Neuronal stem cell (in vitro differentiated cells): ENCODE data around the gene STX1B.

Experiments
- DNase-seq: peaks from one replicate; pipeline ENCODE4 v3.0.0-alpha.2; 2013; ENCODE audit warnings: low spot score
- H2AFZ ChIP-seq: one replicate; pipeline ENCODE4 v1.6.1; 2013; ENCODE audit warnings: mild to moderate bottlenecking, low read length, inconsistent platforms
- H2AK5ac ChIP-seq: 2 replicates; pipeline ENCODE4 v1.6.1; 2013; ENCODE audit warnings: low read depth, mild to moderate bottlenecking, inconsistent platforms, low read length, moderate library complexity, mixed read lengths
- H2BK120ac ChIP-seq: 2 replicates; pipeline ENCODE4 v1.6.1; 2013; ENCODE audit warnings: low read depth, mild to moderate bottlenecking, inconsistent platforms, low read length, moderate library complexity, mixed read lengths
- H2BK12ac ChIP-seq: one replicate; pipeline ENCODE4 v1.6.1; 2013; ENCODE audit warnings: low read length, inconsistent platforms
- H2BK15ac ChIP-seq: 2 replicates; pipeline ENCODE4 v1.6.1; 2013; ENCODE audit warnings: mild to moderate bottlenecking, low read length, inconsistent platforms, mixed read lengths
- H2BK5ac ChIP-seq: one replicate; pipeline ENCODE4 v1.6.1; 2013; ENCODE audit warnings: inconsistent platforms, mild to moderate bottlenecking, low read length, moderate library complexity
- H3K14ac ChIP-seq: one replicate; pipeline ENCODE4 v1.6.1; 2013; ENCODE audit warnings: low read length, inconsistent platforms
- H3K18ac ChIP-seq: 2 replicates; pipeline ENCODE4 v1.6.1; 2013; ENCODE audit warnings: low read length, inconsistent platforms
- H3K23ac ChIP-seq: 2 replicates; pipeline ENCODE4 v1.6.1; 2013; ENCODE audit warnings: low read depth, mild to moderate bottlenecking, mixed read lengths, low read length, inconsistent platforms; ENCODE audit not compliant: poor library complexity
- H3K27ac ChIP-seq: replicated peaks from 3 replicates; pipeline ENCODE4 v1.5.1; 2013; ENCODE audit warnings: low read length, inconsistent platforms
- H3K27me3 ChIP-seq, 3 experiments: 2 replicates each; pipeline ENCODE4 v1.6.1; 2013; ENCODE audit warnings: low read length in 3 of 3, mild to moderate bottlenecking in 2 of 3, inconsistent platforms in 1 of 3, low read depth in 1 of 3, mixed read lengths in 1 of 3, moderate library complexity in 1 of 3; ENCODE audit not compliant: control insufficient read depth in 3 of 3, insufficient read depth in 3 of 3
- H3K36me3 ChIP-seq, 2 donors: replicated peaks in 1 of 2; 2 replicates each; pipeline ENCODE4 v1.6.1; 2013; ENCODE audit warnings: low read length in 2 of 2; ENCODE audit not compliant: control insufficient read depth in 2 of 2, insufficient read depth in 2 of 2
- H3K4ac ChIP-seq: 2 replicates; pipeline ENCODE4 v1.6.1; 2013; ENCODE audit warnings: inconsistent platforms, mild to moderate bottlenecking, low read length, moderate library complexity
- H3K4me1 ChIP-seq, 2 donors: 1 replicate in 1 of 2; 2 replicates in 1 of 2; pipeline ENCODE4 v1.6.1; 2013; ENCODE audit warnings: low read length in 2 of 2, low read depth in 1 of 2; ENCODE audit not compliant: control insufficient read depth in 2 of 2, insufficient read depth in 1 of 2
- H3K4me2 ChIP-seq: one replicate; pipeline ENCODE4 v1.6.1; 2013; ENCODE audit warnings: mild to moderate bottlenecking, low read length, inconsistent platforms; ENCODE audit not compliant: insufficient read depth, poor library complexity, severe bottlenecking
- H3K4me3 ChIP-seq, 2 donors: 2 replicates each; pipeline ENCODE4 v1.5.1; 2013; ENCODE audit warnings: low read length in 2 of 2, mild to moderate bottlenecking in 2 of 2, inconsistent platforms in 1 of 2, moderate library complexity in 1 of 2
- H3K79me1 ChIP-seq: one replicate; pipeline ENCODE4 v1.6.1; 2013; ENCODE audit warnings: low read depth, mild to moderate bottlenecking, inconsistent platforms, low read length, moderate library complexity
- H3K9ac ChIP-seq: one replicate; pipeline ENCODE4 v1.6.1; 2013; ENCODE audit warnings: mild to moderate bottlenecking, low read depth, low read length, inconsistent platforms; ENCODE audit not compliant: poor library complexity
- H3K9me3 ChIP-seq, 2 donors: replicated peaks in 1 of 2; 2 replicates each; pipeline versions ENCODE3 to v1.6.1; 2013; ENCODE audit warnings: low read length in 2 of 2, mild to moderate bottlenecking in 2 of 2, inconsistent platforms in 1 of 2, low read depth in 1 of 2, mixed read lengths in 1 of 2, moderate library complexity in 1 of 2; ENCODE audit not compliant: control insufficient read depth in 2 of 2, insufficient read depth in 1 of 2
- H4K8ac ChIP-seq: one replicate; pipeline ENCODE4 v1.6.1; 2013; ENCODE audit warnings: low read depth, mild to moderate bottlenecking, inconsistent platforms, low read length, moderate library complexity
- H4K91ac ChIP-seq: one replicate; pipeline ENCODE4 v1.6.1; 2013; ENCODE audit warnings: low read length, low read depth, mild to moderate bottlenecking, inconsistent platforms; ENCODE audit not compliant: poor library complexity
- WGBS, 2 donors: extraction: QIAGEN DNeasy Blood & Tissue Kit; methylation state at CpG; one replicate each; pipeline ENCODE4 v1.1.7; 2013; ENCODE audit warnings: missing lambda C conversion rate in 2 of 2, mixed read lengths in 1 of 2; ENCODE audit not compliant: insufficient read length in 2 of 2, insufficient replicate concordance in 1 of 2; ENCODE audit errors: extremely low coverage in 2 of 2; 5-methylcytosine and 5-hydroxymethylcytosine counted together

The STX1B gene

GRCh38 chr16:30985401-30986128 lies 24.9 kb downstream of the STX1B start:
- Histone ChIP-seq H3K27me3 (no peaks in the 10 kb centered on the region), H3K9ac (peak overlapping the region; percentile 82)

GRCh38 chr16:30984669-30985400 lies 25.6 kb downstream of the STX1B start, which contains the start of gene HSD3B7:
Gene HSD3B7 (plus strand): TSS chr16:30985207. CDS start chr16:30985659, 452 bp downstream.
- peaks cover 2% of the 10 kb centered on the region for H3K79me1 ChIP-seq
- peaks cover 4 to 5% of the 10 kb centered on the region in 2 donors for H3K4me1 ChIP-seq
- no peak within 1 kb of the TSS for H3K27ac ChIP-seq
- H2AFZ ChIP-seq: peak within 1 kb of the TSS; percentile 64
- peak; percentile 77 for DNase-seq
- no peak within 1 kb of the TSS for H2BK120ac ChIP-seq
- H2AK5ac ChIP-seq: peak within 1 kb of the TSS; percentile 81
- H3K18ac ChIP-seq: peak within 1 kb of the TSS; percentile 95
- no peak within 1 kb of the TSS for H4K8ac ChIP-seq
- peak within 1 kb of the TSS; percentile 78 for H3K14ac ChIP-seq
- no peak within 1 kb of the TSS for H3K4ac ChIP-seq
- H3K9ac ChIP-seq: peak within 1 kb of the TSS; percentile 82
- no peak within 1 kb of the TSS for H4K91ac ChIP-seq
- H2BK5ac ChIP-seq: peak within 1 kb of the TSS; percentile 53
- peak within 1 kb of the TSS in 1 of 2 donors; percentile 40 for H3K4me3 ChIP-seq
- WGBS, 2 donors: no CpG with 5 or more reads among the region's 24 CpGs
- H3K27me3 ChIP-seq: no peaks in the 10 kb centered on the region
- no peak within 1 kb of the TSS for H2BK15ac ChIP-seq
- H2BK12ac ChIP-seq: peak within 1 kb of the TSS; percentile 58
- H3K36me3 ChIP-seq: peaks cover 31 to 46% of the 10 kb centered on the region in 2 donors
- no peaks in the 10 kb centered on the region for H3K9me3 ChIP-seq
- peak within 1 kb of the TSS; percentile 56 for H3K23ac ChIP-seq
- peak within 1 kb of the TSS; percentile 37 for H3K4me2 ChIP-seq

More at GRCh38 chr16:30985401-30986128, 24.9 kb downstream of the STX1B start:
- Histone ChIP-seq H2AFZ (peak overlapping the region; percentile 64), H3K36me3 (peaks cover 24 to 39% of the 10 kb centered on the region in 2 donors), H3K4me3 (peak overlapping the region in 1 of 2 donors; percentile 40), H3K27ac (no peak overlapping the region), H3K14ac (peak overlapping the region; percentile 78), H2BK15ac (no peak overlapping the region), H3K4me2 (peak overlapping the region; percentile 37), H2BK5ac (no peak overlapping the region), H3K4me1 (peaks cover 4 to 5% of the 10 kb centered on the region in 2 donors), H4K8ac (no peak overlapping the region), H4K91ac (no peak overlapping the region), H2BK12ac (no peak overlapping the region), H3K23ac (peak overlapping the region; percentile 56), H3K18ac (peak overlapping the region; percentile 95), H3K79me1 (peaks cover 2% of the 10 kb centered on the region), H3K4ac (no peak overlapping the region), H3K9me3 (no peaks in the 10 kb centered on the region), H2AK5ac (peak overlapping the region; percentile 49), H2BK120ac (no peak overlapping the region)
- no peak for DNase-seq
- WGBS, 2 donors: no CpG with 5 or more reads among the region's 20 CpGs

GRCh38 chr16:30983898-30984610 lies 26.4 kb downstream of the STX1B start:
- Histone ChIP-seq H4K8ac (no peak overlapping the region), H3K4ac (no peak overlapping the region), H2AFZ (no peak overlapping the region), H3K14ac (no peak overlapping the region), H3K4me2 (no peak overlapping the region), H2BK12ac (no peak overlapping the region), H4K91ac (no peak overlapping the region), H3K4me3 (no peak overlapping the region), H3K79me1 (peaks cover 2% of the 10 kb centered on the region), H2BK15ac (no peak overlapping the region), H2BK120ac (no peak overlapping the region), H3K27ac (no peak overlapping the region), H3K18ac (no peak overlapping the region), H3K9me3 (no peaks in the 10 kb centered on the region), H2BK5ac (peak overlapping the region; percentile 53), H3K23ac (no peak overlapping the region), H3K9ac (no peak overlapping the region), H3K27me3 (no peaks in the 10 kb centered on the region), H2AK5ac (no peak overlapping the region), H3K36me3 (peaks cover 37 to 52% of the 10 kb centered on the region in 2 donors), H3K4me1 (peaks cover 4 to 5% of the 10 kb centered on the region in 2 donors)
- no CpG with 5 or more reads among the region's 14 CpGs for whole genome bisulfite sequencing, 2 donors
- no peak for DNase-seq
